ENCODE measurements around the gene NIPBL. TPM values are rescaled to one million over a fixed set of nuclear protein-coding genes. Genes with fewer than 3 reads are reported as not detected.

The NIPBL gene
- total RNA-seq, 2 donors from 2014 or later, result 49.7 to 53.2 TPM

- intact Hi-C loops (cut with DNase I, micrococcal nuclease), result no loop called here
- DNase-seq, result no peak
- ATAC-seq, result no peak
Measured at GRCh38 chr5:37111426-37112382, 235.1 kb downstream of the NIPBL start.

GRCh38 chr5:37112383-37112991 is 235.9 kb downstream of the NIPBL start:
- ATAC-seq (no peak), DNase-seq (no peak)
- intact Hi-C loops (cut with DNase I, micrococcal nuclease), result no loop called here
